PFSK-1 (cell line): Measurements from ENCODE around the gene CXCL17.

Experiments used
- FOXP2 ChIP-seq: optimal IDR thresholded peaks from 2 replicates; pipeline ENCODE3; 2011; ENCODE audit warnings: borderline replicate concordance, control low read depth, inconsistent platforms; ENCODE audit not compliant: insufficient read depth; ENCODE audit errors: extremely low read length, extremely low read depth
- POLR2AphosphoS5 ChIP-seq: IDR thresholded peaks from 2 replicates; pipeline ENCODE4 v1.6.1; 2012; ENCODE audit warnings: low read depth, mild to moderate bottlenecking, control low read depth, low read length, moderate library complexity
- SIN3A ChIP-seq: IDR thresholded peaks from 2 replicates; pipeline ENCODE4 v1.6.1; 2012; ENCODE audit warnings: mild to moderate bottlenecking, low read length, moderate library complexity, borderline replicate concordance; ENCODE audit not compliant: insufficient read depth
- TAF1 ChIP-seq: IDR thresholded peaks from 2 replicates; pipeline ENCODE4 v1.6.1; 2012; ENCODE audit warnings: low read length, control low read depth, borderline replicate concordance; ENCODE audit not compliant: insufficient read depth
- TF ChIP-seq, protein P1 (sequence below), 2 experiments: IDR thresholded peaks; 2 replicates each; pipeline versions ENCODE4 v1.6.1 to v1.8.0; 2011 to 2012; ENCODE audit warnings: low read depth in 2 of 2, low read length in 2 of 2, control low read depth in 1 of 2, inconsistent platforms in 1 of 2, mild to moderate bottlenecking in 1 of 2, moderate library complexity in 1 of 2; ENCODE audit not compliant: insufficient read depth in 1 of 2

Gene CXCL17

DNA sequence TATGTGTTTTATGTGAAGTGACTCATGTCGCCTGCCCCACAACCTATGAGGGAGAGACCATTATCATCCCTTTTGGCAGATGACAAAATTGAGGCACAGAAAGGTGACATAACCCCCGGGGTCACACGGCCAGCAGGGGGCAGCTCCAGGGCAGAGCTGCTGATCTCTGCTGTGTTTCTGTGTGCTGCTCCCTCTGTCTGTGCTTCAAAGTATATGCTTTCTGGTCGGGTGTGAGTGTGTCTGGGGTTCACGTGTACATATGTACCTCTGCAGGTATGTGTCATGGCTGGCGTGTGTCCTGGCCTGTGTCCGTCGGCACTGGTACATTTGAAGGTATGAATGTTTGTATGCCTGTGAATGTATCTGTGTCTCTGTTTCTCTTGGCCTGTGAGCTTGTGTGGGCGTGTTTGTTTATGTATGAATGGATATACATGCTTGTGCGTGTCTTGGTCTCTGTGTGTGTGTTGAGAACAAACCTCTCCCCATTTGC lies 22.6 kb downstream of the CXCL17 start:
- TF ChIP-seq FOXP2 (no peak), POLR2AphosphoS5 (no peak), TAF1 (no peak), SIN3A (no peak)
- TF ChIP-seq, protein P1, sequence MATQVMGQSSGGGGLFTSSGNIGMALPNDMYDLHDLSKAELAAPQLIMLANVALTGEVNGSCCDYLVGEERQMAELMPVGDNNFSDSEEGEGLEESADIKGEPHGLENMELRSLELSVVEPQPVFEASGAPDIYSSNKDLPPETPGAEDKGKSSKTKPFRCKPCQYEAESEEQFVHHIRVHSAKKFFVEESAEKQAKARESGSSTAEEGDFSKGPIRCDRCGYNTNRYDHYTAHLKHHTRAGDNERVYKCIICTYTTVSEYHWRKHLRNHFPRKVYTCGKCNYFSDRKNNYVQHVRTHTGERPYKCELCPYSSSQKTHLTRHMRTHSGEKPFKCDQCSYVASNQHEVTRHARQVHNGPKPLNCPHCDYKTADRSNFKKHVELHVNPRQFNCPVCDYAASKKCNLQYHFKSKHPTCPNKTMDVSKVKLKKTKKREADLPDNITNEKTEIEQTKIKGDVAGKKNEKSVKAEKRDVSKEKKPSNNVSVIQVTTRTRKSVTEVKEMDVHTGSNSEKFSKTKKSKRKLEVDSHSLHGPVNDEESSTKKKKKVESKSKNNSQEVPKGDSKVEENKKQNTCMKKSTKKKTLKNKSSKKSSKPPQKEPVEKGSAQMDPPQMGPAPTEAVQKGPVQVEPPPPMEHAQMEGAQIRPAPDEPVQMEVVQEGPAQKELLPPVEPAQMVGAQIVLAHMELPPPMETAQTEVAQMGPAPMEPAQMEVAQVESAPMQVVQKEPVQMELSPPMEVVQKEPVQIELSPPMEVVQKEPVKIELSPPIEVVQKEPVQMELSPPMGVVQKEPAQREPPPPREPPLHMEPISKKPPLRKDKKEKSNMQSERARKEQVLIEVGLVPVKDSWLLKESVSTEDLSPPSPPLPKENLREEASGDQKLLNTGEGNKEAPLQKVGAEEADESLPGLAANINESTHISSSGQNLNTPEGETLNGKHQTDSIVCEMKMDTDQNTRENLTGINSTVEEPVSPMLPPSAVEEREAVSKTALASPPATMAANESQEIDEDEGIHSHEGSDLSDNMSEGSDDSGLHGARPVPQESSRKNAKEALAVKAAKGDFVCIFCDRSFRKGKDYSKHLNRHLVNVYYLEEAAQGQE (IDR thresholded peaks at IDR 0.05; ENCODE audit: insufficient read depth in 1 of 2, low read depth in 2 of 2, low read length in 2 of 2) = no peak

DNA sequence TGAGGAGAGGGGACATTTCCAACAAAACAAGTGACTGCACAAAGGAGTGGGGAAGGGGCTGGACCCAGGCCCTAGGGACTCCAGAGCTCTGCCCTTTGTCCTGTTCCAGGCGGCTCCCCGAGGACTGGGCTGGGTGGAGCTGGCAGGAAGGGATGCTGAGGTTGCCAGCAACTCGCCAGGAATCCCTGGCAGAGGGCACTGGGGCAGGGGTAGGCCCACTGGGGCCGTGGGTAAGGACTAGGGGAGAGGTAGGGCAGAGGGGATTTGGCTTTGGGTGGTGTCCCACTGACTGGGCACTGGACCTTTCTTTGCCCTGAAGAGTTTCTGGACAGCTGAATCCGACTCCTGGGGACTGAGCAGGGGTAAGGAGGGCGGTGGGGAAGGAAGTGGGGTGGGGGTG lies 23.4 kb downstream of the CXCL17 start:
- TF ChIP-seq TAF1 = no peak
- TF ChIP-seq, protein P1 (IDR thresholded peaks at IDR 0.05; ENCODE audit: insufficient read depth in 1 of 2, low read depth in 2 of 2, low read length in 2 of 2) = no peak
- no peak for TF ChIP-seq POLR2AphosphoS5
- TF ChIP-seq FOXP2 = no peak
- TF ChIP-seq SIN3A = no peak

DNA sequence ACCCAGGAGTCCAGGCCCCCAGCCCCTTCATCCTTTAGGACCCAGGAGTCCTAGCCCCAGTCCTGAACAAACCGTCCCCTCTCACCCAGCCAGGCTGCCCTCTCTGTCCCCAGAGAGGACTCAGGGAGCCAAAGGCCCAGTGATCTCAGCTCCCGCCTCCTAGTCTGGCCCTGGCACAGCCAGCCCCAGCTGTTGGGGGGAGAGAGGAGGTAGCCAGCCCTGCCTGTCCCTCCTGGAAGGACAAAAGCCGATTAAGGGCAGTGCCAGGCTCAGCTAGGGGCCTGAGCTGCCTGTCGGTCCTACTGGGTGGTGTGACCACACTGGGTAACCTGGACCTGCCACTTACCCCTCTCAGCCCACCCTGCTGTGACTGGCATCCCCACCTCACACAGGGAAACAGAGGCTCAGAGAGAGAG lies 30.1 kb downstream of the CXCL17 start:
- no peak for TF ChIP-seq TAF1
- TF ChIP-seq POLR2AphosphoS5 = no peak
- no peak for TF ChIP-seq SIN3A
- TF ChIP-seq, protein P1 (IDR thresholded peaks at IDR 0.05; ENCODE audit: insufficient read depth in 1 of 2, low read depth in 2 of 2, low read length in 2 of 2) = no peak
- TF ChIP-seq FOXP2 = no peak

DNA sequence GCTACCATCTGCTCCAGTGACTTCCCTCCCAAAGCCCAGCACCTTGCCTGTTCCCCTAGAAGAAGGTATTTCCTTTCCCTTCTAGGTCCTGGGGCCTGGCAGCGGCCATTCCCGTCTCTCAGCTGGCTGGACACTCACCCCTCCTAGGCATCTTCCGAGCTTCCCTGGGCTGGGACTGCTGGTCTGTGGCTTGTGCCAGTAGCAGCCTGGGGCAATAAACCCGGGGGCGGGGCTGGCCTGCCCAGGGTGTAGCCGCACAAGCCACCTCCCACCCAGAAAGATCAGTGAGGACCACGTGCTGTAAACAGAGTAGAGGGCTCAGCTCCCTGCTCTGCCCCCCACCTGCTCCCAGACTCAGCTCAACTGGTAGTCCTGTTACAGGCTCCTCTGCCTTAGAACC lies 30.5 kb downstream of the CXCL17 start:
- TF ChIP-seq FOXP2 (no peak), POLR2AphosphoS5 (no peak), SIN3A (no peak), TAF1 (no peak)
- TF ChIP-seq, protein P1 (IDR thresholded peaks at IDR 0.05; ENCODE audit: insufficient read depth in 1 of 2, low read depth in 2 of 2, low read length in 2 of 2) = no peak
